Mammary epithelial cell (primary cell): ENCODE measurements around the gene ELFN1.

Source experiments
- EZH2 ChIP-seq: IDR thresholded peaks from 2 replicates; pipeline ENCODE4 v1.6.1; 2012; ENCODE audit warnings: low read length, inconsistent platforms, borderline replicate concordance
- TF ChIP-seq, protein P1 (sequence below), 2 donors: IDR thresholded peaks in 1 of 2; conservative IDR thresholded peaks in 1 of 2; 2 replicates each; pipeline ENCODE4 v1.5.1; 2011 to 2012; ENCODE audit warnings: inconsistent platforms in 2 of 2, low read length in 2 of 2, mild to moderate bottlenecking in 2 of 2, control low read depth in 1 of 2, low read depth in 1 of 2; ENCODE audit not compliant: insufficient read depth in 1 of 2; ENCODE audit errors: extremely low read depth in 1 of 2

DNA sequence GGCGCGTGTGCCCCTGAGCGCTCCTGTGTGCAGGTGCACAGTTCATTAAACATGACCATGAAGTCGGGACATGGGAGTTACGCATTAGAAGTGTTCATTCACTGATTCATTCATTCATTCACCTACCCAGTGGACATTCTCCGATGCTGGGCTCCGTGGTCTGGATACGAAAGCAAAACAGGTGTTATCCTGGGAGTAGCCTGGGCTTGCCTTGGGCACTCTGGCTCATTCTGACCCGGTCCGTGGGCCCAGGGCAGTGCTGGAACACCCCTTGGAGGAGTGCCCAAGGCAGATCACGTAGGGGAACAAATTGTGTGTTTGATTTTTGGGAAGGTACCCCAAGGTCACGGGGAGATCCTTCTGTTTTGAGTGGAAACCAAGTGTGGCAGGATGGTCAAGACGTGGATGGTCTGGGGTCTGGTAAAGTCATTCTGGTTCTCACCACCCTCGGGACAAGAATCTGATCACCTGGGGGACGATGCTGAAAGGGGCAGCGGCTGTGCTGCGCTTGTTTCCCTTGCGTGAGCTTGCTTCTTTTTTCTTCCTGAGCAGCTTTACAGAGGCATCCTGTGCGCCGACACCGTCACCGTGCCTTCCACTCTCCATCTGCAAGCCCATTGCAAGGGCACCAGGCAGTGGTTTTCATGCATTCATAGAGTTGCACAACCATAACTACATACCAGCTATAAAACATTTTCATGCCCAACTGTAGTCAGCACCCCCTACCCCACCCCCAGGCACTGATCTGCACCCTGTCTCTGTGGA is 10.1 kb downstream of the ELFN1 start:
- TF ChIP-seq, protein P1, sequence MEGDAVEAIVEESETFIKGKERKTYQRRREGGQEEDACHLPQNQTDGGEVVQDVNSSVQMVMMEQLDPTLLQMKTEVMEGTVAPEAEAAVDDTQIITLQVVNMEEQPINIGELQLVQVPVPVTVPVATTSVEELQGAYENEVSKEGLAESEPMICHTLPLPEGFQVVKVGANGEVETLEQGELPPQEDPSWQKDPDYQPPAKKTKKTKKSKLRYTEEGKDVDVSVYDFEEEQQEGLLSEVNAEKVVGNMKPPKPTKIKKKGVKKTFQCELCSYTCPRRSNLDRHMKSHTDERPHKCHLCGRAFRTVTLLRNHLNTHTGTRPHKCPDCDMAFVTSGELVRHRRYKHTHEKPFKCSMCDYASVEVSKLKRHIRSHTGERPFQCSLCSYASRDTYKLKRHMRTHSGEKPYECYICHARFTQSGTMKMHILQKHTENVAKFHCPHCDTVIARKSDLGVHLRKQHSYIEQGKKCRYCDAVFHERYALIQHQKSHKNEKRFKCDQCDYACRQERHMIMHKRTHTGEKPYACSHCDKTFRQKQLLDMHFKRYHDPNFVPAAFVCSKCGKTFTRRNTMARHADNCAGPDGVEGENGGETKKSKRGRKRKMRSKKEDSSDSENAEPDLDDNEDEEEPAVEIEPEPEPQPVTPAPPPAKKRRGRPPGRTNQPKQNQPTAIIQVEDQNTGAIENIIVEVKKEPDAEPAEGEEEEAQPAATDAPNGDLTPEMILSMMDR (conservative IDR thresholded peaks at IDR 0.05 in 1 of 2, IDR thresholded peaks at IDR 0.05 in 1 of 2; ENCODE audit: extremely low read depth in 1 of 2, insufficient read depth in 1 of 2, low read depth in 1 of 2, low read length in 2 of 2): no peak
- TF ChIP-seq EZH2: no peak
